DOHH2 (cell line): Measurements from ENCODE around the gene GPC6.
"Not testable (repeated sequence)": the region's sequence is repeated elsewhere in the genome, so short reads cannot be mapped to it uniquely, and the experiment has no call there.

Source experiments
- CTCF ChIP-seq: fragments of 200-600 bp; sonication (generic); IDR thresholded peaks from one replicate; pipeline ENCODE4 v1.5.1; 2014; ENCODE audit warnings: antibody characterized with exemption, mild to moderate bottlenecking, low read depth, low read length; ENCODE audit not compliant: poor library complexity, severe bottlenecking
- EZH2phosphoT487 ChIP-seq: fragments of 200-600 bp; sonication (generic); IDR thresholded peaks from 2 replicates; pipeline ENCODE4 v1.6.1; 2017; ENCODE audit warnings: borderline replicate concordance, mild to moderate bottlenecking, antibody characterized with exemption, low read length, moderate library complexity, mixed read lengths

- TF ChIP-seq EZH2phosphoT487, CTCF: not testable (repeated sequence)
Measured at GRCh38 chr13:93206778-93207392, 19.7 kb upstream of the GPC6 start.
